GM23338 (cell line): Measurements from ENCODE around the gene FANCG. TPM values are rescaled to one million over a fixed set of nuclear protein-coding genes. Genes with fewer than 3 reads are reported as not detected.

Experiments used
- ATAC-seq: fragments of 200-7000 bp; cut with Tn5 transposase; 3 replicates; pipeline ENCODE4 v1.9.1; 2020
- DNase-seq: peaks from one replicate; pipeline ENCODE4 v3.0.0-alpha.2; 2015; ENCODE audit warnings: low spot score
- H2AFZ ChIP-seq: fragments of 200-600 bp; sonication (generic); 2 replicates; pipeline ENCODE4 v1.8.0; 2016; ENCODE audit warnings: antibody characterized with exemption, mild to moderate bottlenecking, moderate library complexity
- H3F3A ChIP-seq: fragments of 200-600 bp; sonication (generic); replicated peaks from 2 replicates; pipeline ENCODE4 v1.8.0; 2017; ENCODE audit warnings: antibody characterized with exemption, mixed run types, low read depth
- H3K27ac ChIP-seq: fragments of 200-600 bp; sonication (generic); 2 replicates; pipeline ENCODE4 v1.6.1; 2016; ENCODE audit warnings: low read depth
- H3K27me3 ChIP-seq: fragments of 200-600 bp; sonication (generic); 2 replicates; pipeline ENCODE4 v1.8.0; 2016; ENCODE audit warnings: mild to moderate bottlenecking, mixed run types, moderate library complexity; ENCODE audit not compliant: insufficient read depth
- H3K36me3 ChIP-seq: fragments of 200-600 bp; sonication (generic); 2 replicates; pipeline ENCODE4 v1.8.0; 2016; ENCODE audit warnings: mild to moderate bottlenecking; ENCODE audit not compliant: insufficient read depth
- H3K4me1 ChIP-seq: fragments of 200-600 bp; sonication (generic); 2 replicates; pipeline ENCODE4 v1.8.0; 2016; ENCODE audit warnings: mild to moderate bottlenecking, moderate library complexity; ENCODE audit not compliant: insufficient read depth
- H3K4me2 ChIP-seq: fragments of 200-600 bp; sonication (generic); 2 replicates; pipeline ENCODE4 v1.7.1; 2017; ENCODE audit warnings: mixed run types
- H3K4me3 ChIP-seq: fragments of 200-600 bp; sonication (generic); 2 replicates; pipeline ENCODE4 v1.6.1; 2016; ENCODE audit warnings: mixed run types
- H3K79me2 ChIP-seq: fragments of 200-600 bp; sonication (generic); replicated peaks from 2 replicates; pipeline ENCODE4 v1.8.0; 2017; ENCODE audit warnings: mild to moderate bottlenecking; ENCODE audit not compliant: insufficient read depth
- H3K9me2 ChIP-seq: fragments of 200-600 bp; sonication (generic); 2 replicates; pipeline ENCODE4 v1.8.0; 2017; ENCODE audit not compliant: insufficient read depth
- H4K20me1 ChIP-seq: fragments of 200-600 bp; sonication (generic); replicated peaks from 2 replicates; pipeline ENCODE4 v1.8.0; 2017; ENCODE audit warnings: mild to moderate bottlenecking; ENCODE audit not compliant: insufficient read depth
- H3K27ac Mint-ChIP-seq: 2 replicates; pipeline ENCODE4 v1.8.0; 2020; ENCODE audit warnings: inconsistent platforms, mild to moderate bottlenecking, moderate library complexity, mixed read lengths
- H3K27me3 Mint-ChIP-seq: 3 replicates; pipeline ENCODE4 v1.8.0; 2022; ENCODE audit warnings: low read depth, mild to moderate bottlenecking, moderate library complexity, mixed read lengths, inconsistent platforms; ENCODE audit not compliant: insufficient read depth, poor library complexity
- H3K36me3 Mint-ChIP-seq: 3 replicates; pipeline ENCODE4 v1.8.0; 2021; ENCODE audit warnings: low read depth, mild to moderate bottlenecking, inconsistent platforms, moderate library complexity, mixed read lengths
- H3K4me1 Mint-ChIP-seq: 3 replicates; pipeline ENCODE4 v1.8.0; 2020; ENCODE audit warnings: mild to moderate bottlenecking, inconsistent platforms, mixed read lengths
- H3K4me3 Mint-ChIP-seq: 3 replicates; pipeline ENCODE4 v1.8.0; 2021; ENCODE audit warnings: moderate library complexity, mild to moderate bottlenecking, inconsistent platforms, mixed read lengths
- H3K9me3 Mint-ChIP-seq: 3 replicates; pipeline ENCODE4 v1.8.0; 2020; ENCODE audit warnings: moderate library complexity, mild to moderate bottlenecking, inconsistent platforms, mixed read lengths
- CREB1 ChIP-seq: fragments of 250-450 bp; sonication (Bioruptor Pico); IDR thresholded peaks from 2 replicates; pipeline ENCODE4 v1.5.0; 2020; ENCODE audit warnings: low read depth, mild to moderate bottlenecking, moderate library complexity
- EZH2 ChIP-seq: fragments of 200-600 bp; sonication (generic); IDR thresholded peaks from one replicate; pipeline ENCODE4 v1.8.0; 2017; ENCODE audit warnings: antibody characterized with exemption, mild to moderate bottlenecking, low read depth; ENCODE audit not compliant: unreplicated experiment
- POLR2AphosphoS5 ChIP-seq: IDR thresholded peaks from 2 replicates; pipeline ENCODE4 v1.6.1; 2016; ENCODE audit warnings: antibody characterized with exemption, low read depth
- REST ChIP-seq: IDR thresholded peaks from one replicate; pipeline ENCODE4 v1.6.1; 2018; ENCODE audit warnings: antibody characterized with exemption; ENCODE audit not compliant: unreplicated experiment
- STAT1 ChIP-seq: IDR thresholded peaks from one replicate; pipeline ENCODE4 v1.6.1; 2016; ENCODE audit warnings: antibody characterized with exemption; ENCODE audit not compliant: unreplicated experiment
- ZNF331 ChIP-seq: fragments of 250-450 bp; sonication (Bioruptor Pico); IDR thresholded peaks from 2 replicates; pipeline ENCODE4 v1.5.0; 2020; ENCODE audit warnings: low read depth, mild to moderate bottlenecking, moderate library complexity
- polyA plus RNA-seq: library from polyadenylated mRNA; unstranded; fragments of >200 nt; fragmentation: Nextera tagmentation; extraction: Ambion mirVana; gene quantifications from 2 replicates; pipeline ENCODE4 v1.2.1, GENCODE V29; 2016
- total RNA-seq: library from RNA; depleted of rRNA; stranded (reverse); fragments of >200 nt; shearing (Covaris generic); gene quantifications from 2 replicates; pipeline ENCODE4 v1.2.3, GENCODE V29; 2014

Gene FANCG
- total and polyA plus RNA-seq, 2 experiments from 2014 or later = 53.8 to 56.2 TPM

GRCh38 chr9:35112257-35113020, 32.7 kb upstream of the FANCG start:
- no peak for ATAC-seq
- Mint-ChIP-seq H3K36me3 (no peaks in the 10 kb centered on the region; the same call in 2 of the 3 replicates), H3K4me1 (peaks cover 39% of the 10 kb centered on the region), H3K9me3 (no peaks in the 10 kb centered on the region), H3K27ac (no peak overlapping the region), H3K4me3 (peak overlapping the region; percentile 78; the same call in 2 of the 3 replicates), H3K27me3 (peaks cover 16% of the 10 kb centered on the region)
- Histone ChIP-seq H3K4me3 (peak overlapping the region; percentile 46; the same call in 1 of the 2 replicates), H3K27ac (no peak overlapping the region), H3K9me2 (no peaks in the 10 kb centered on the region), H4K20me1 (no peaks in the 10 kb centered on the region), H3K36me3 (no peaks in the 10 kb centered on the region), H3K79me2 (peaks cover 16% of the 10 kb centered on the region; the same call in 1 of the 2 replicates), H3K27me3 (no peaks in the 10 kb centered on the region), H3K4me2 (peak overlapping the region; percentile 78), H2AFZ (no peak overlapping the region), H3F3A (0 out of 2 replicates have a peak, but pooled peaks cover 7% of the 10 kb centered on the region), H3K4me1 (peaks cover 16% of the 10 kb centered on the region)
- DNase-seq = no peak
- no peak for TF ChIP-seq REST
- TF ChIP-seq EZH2 = no peak
- no peak for TF ChIP-seq ZNF331 (CRISPR knock-in tag)
- no peak for TF ChIP-seq STAT1

- peak overlapping the region; percentile 87; the same call in 1 of the 2 replicates for H2AFZ ChIP-seq
- TF ChIP-seq CREB1 = no peak
- TF ChIP-seq POLR2AphosphoS5 = 0 out of 2 replicates have a peak, but pooled peaks have one; percentile 36
- 0 out of 2 replicates have a peak, but pooled peaks cover 7% of the 10 kb centered on the region for H3F3A ChIP-seq
- no peak overlapping the region for H3K27ac ChIP-seq
- Mint-ChIP-seq H3K27me3 (peaks cover 12% of the 10 kb centered on the region), H3K27ac (no peak overlapping the region), H3K4me3 (peak overlapping the region; percentile 78), H3K36me3 (peaks cover under 1% of the 10 kb centered on the region; the same call in 1 of the 3 replicates), H3K4me1 (peaks cover 31% of the 10 kb centered on the region), H3K9me3 (no peaks in the 10 kb centered on the region)
- no peaks in the 10 kb centered on the region for H4K20me1 ChIP-seq
- no peaks in the 10 kb centered on the region for H3K9me2 ChIP-seq
- peak overlapping the region; percentile 91 for H3K4me2 ChIP-seq
- ATAC-seq (peak; percentile 60), DNase-seq (peak; percentile 100)
- H3K4me1 ChIP-seq = peaks cover 16% of the 10 kb centered on the region
- H3K79me2 ChIP-seq = peaks cover 16% of the 10 kb centered on the region; the same call in 1 of the 2 replicates
- no peaks in the 10 kb centered on the region for H3K36me3 ChIP-seq
- H3K27me3 ChIP-seq = no peaks in the 10 kb centered on the region
- H3K4me3 ChIP-seq = peak overlapping the region; percentile 93
Measured at GRCh38 chr9:35111001-35111933, 31.5 kb upstream of the FANCG start.
